NCI-H146 (cell line): ENCODE data around the gene COL18A1.
"Not testable (repeated sequence)": the region's sequence is repeated elsewhere in the genome, so short reads cannot be mapped to it uniquely, and the experiment has no call there.

Experiments used
- DNase-seq: peaks from one replicate; lab custom pipeline; 2025; lab: John Stamatoyannopoulos, UW

COL18A1 gene

GRCh38 chr21:45522986-45523385 is 118.0 kb downstream of the COL18A1 start:
- no peak for DNase-seq

GRCh38 chr21:45523411-45524101 is 118.6 kb downstream of the COL18A1 start:
- DNase-seq, result no peak

- DNase-seq, result no peak
Observed at GRCh38 chr21:45524756-45525152, 119.8 kb downstream of the COL18A1 start.

- DNase-seq, result no peak
Observed at GRCh38 chr21:45525153-45525909, 120.4 kb downstream of the COL18A1 start.

- no peak for DNase-seq
Observed at GRCh38 chr21:45525910-45526306, 120.9 kb downstream of the COL18A1 start.

GRCh38 chr21:45527151-45527999 is 122.4 kb downstream of the COL18A1 start:
- DNase-seq, result not testable (repeated sequence)

GRCh38 chr21:45528028-45528705 is 123.2 kb downstream of the COL18A1 start:
- no peak for DNase-seq

- no peak for DNase-seq
Observed at GRCh38 chr21:45528981-45529784, 124.2 kb downstream of the COL18A1 start.

- DNase-seq, result no peak
Observed at GRCh38 chr21:45529785-45530422, 124.9 kb downstream of the COL18A1 start.

- no peak for DNase-seq
Observed at GRCh38 chr21:45530423-45531113, 125.6 kb downstream of the COL18A1 start.

GRCh38 chr21:45531114-45531392 is 126.1 kb downstream of the COL18A1 start:
- DNase-seq, result not testable (repeated sequence)

GRCh38 chr21:45531393-45532215 is 126.6 kb downstream of the COL18A1 start:
- no peak for DNase-seq

- DNase-seq, result no peak
Observed at GRCh38 chr21:45532826-45533360, 127.9 kb downstream of the COL18A1 start.

GRCh38 chr21:45533361-45533845 is 128.4 kb downstream of the COL18A1 start:
- DNase-seq, result no peak

- DNase-seq, result no peak
Observed at GRCh38 chr21:45533846-45534635, 129.1 kb downstream of the COL18A1 start.

GRCh38 chr21:45534636-45535331 is 129.8 kb downstream of the COL18A1 start:
- DNase-seq, result no peak

GRCh38 chr21:45535341-45536081 is 130.5 kb downstream of the COL18A1 start:
- no peak for DNase-seq
